ENCODE data around the gene LIMK2.

Gene LIMK2

DNA sequence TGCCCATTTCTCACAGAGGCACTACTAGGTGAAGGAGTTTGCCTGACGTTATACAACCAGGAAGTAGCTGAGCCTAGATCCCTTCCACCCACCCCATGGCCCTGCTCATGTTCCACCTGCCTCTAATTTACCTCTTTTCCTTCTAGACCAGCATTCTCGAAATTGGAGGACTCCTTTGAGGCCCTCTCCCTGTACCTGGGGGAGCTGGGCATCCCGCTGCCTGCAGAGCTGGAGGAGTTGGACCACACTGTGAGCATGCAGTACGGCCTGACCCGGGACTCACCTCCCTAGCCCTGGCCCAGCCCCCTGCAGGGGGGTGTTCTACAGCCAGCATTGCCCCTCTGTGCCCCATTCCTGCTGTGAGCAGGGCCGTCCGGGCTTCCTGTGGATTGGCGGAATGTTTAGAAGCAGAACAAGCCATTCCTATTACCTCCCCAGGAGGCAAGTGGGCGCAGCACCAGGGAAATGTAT lies 66.1 kb downstream of the LIMK2 start:
- no peak overlapping the region for H3K4me3 ChIP-seq (ENCODE audit: low read depth, low read length)
- TF ChIP-seq, protein P1, sequence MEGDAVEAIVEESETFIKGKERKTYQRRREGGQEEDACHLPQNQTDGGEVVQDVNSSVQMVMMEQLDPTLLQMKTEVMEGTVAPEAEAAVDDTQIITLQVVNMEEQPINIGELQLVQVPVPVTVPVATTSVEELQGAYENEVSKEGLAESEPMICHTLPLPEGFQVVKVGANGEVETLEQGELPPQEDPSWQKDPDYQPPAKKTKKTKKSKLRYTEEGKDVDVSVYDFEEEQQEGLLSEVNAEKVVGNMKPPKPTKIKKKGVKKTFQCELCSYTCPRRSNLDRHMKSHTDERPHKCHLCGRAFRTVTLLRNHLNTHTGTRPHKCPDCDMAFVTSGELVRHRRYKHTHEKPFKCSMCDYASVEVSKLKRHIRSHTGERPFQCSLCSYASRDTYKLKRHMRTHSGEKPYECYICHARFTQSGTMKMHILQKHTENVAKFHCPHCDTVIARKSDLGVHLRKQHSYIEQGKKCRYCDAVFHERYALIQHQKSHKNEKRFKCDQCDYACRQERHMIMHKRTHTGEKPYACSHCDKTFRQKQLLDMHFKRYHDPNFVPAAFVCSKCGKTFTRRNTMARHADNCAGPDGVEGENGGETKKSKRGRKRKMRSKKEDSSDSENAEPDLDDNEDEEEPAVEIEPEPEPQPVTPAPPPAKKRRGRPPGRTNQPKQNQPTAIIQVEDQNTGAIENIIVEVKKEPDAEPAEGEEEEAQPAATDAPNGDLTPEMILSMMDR (conservative IDR thresholded peaks at IDR 0.05; ENCODE audit: low read depth, low read length): no peak
- DNase-seq (ENCODE audit: low read depth): no peak

- no peak overlapping the region for H3K4me3 ChIP-seq (ENCODE audit: low read depth, low read length)
- DNase-seq (ENCODE audit: low read depth): peak; percentile 58
- TF ChIP-seq, protein P1 (conservative IDR thresholded peaks at IDR 0.05; ENCODE audit: low read depth, low read length): no peak
These were observed 66.7 kb downstream of the LIMK2 start for GRCh38 chr22:31278626-31279326.

GRCh38 chr22:31279327-31279669 lies 67.2 kb downstream of the LIMK2 start:
- DNase-seq (ENCODE audit: low read depth): no peak
- H3K4me3 ChIP-seq (ENCODE audit: low read depth, low read length): no peak overlapping the region
- TF ChIP-seq, protein P1 (conservative IDR thresholded peaks at IDR 0.05; ENCODE audit: low read depth, low read length): no peak

GRCh38 chr22:31279821-31280505 lies 67.9 kb downstream of the LIMK2 start:
- H3K4me3 ChIP-seq (ENCODE audit: low read depth, low read length): no peak overlapping the region
- TF ChIP-seq, protein P1 (conservative IDR thresholded peaks at IDR 0.05; ENCODE audit: low read depth, low read length): no peak
- DNase-seq (ENCODE audit: low read depth): no peak

- TF ChIP-seq, protein P1 (conservative IDR thresholded peaks at IDR 0.05; ENCODE audit: low read depth, low read length): no peak
- no peak overlapping the region for H3K4me3 ChIP-seq (ENCODE audit: low read depth, low read length)
- DNase-seq (ENCODE audit: low read depth): peak; percentile 66
These were observed 69.6 kb downstream of the LIMK2 start for GRCh38 chr22:31281733-31282132.

GRCh38 chr22:31282748-31283468 lies 70.8 kb downstream of the LIMK2 start:
- no peak for DNase-seq (ENCODE audit: low read depth)
- TF ChIP-seq, protein P1 (conservative IDR thresholded peaks at IDR 0.05; ENCODE audit: low read depth, low read length): no peak
- no peak overlapping the region for H3K4me3 ChIP-seq (ENCODE audit: low read depth, low read length)
